ENCODE measurements around the gene EVI5.
"Not testable (repeated sequence)": the region's sequence is repeated elsewhere in the genome, so short reads cannot be mapped to it uniquely, and the experiment has no call there.

DNA sequence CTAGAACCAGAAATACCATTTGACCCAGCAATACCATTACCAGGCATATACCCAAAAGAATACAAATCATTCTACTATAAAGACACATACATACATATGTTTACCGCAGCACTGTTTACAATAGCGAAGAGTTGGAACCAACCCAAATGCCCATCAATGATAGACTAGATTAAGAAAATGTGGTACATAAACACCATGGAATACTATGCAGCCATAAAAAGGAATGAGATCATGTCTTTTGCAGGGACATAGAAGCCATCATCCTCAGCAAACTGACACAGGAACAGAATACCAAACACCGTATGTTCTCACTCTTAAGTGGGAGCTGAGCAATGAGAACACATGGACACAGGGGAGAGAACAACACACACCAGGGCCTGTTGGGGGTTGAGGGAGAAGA lies 144.2 kb downstream of the EVI5 start:
- TF ChIP-seq, protein P1, sequence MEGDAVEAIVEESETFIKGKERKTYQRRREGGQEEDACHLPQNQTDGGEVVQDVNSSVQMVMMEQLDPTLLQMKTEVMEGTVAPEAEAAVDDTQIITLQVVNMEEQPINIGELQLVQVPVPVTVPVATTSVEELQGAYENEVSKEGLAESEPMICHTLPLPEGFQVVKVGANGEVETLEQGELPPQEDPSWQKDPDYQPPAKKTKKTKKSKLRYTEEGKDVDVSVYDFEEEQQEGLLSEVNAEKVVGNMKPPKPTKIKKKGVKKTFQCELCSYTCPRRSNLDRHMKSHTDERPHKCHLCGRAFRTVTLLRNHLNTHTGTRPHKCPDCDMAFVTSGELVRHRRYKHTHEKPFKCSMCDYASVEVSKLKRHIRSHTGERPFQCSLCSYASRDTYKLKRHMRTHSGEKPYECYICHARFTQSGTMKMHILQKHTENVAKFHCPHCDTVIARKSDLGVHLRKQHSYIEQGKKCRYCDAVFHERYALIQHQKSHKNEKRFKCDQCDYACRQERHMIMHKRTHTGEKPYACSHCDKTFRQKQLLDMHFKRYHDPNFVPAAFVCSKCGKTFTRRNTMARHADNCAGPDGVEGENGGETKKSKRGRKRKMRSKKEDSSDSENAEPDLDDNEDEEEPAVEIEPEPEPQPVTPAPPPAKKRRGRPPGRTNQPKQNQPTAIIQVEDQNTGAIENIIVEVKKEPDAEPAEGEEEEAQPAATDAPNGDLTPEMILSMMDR (IDR thresholded peaks at IDR 0.05), result not testable (repeated sequence)
- TF ChIP-seq POLR2A, POLR2AphosphoS5 (IDR thresholded peaks at IDR 0.05): not testable (repeated sequence)

Measured in breast epithelium (tissue), 3 donors.